GM23338 (cell line): ENCODE results near the gene POLA2. TPM values are rescaled to one million over a fixed set of nuclear protein-coding genes. Genes with fewer than 3 reads are reported as not detected.

Experiments
- ATAC-seq: fragments of 200-7000 bp; cut with Tn5 transposase; 3 replicates; pipeline ENCODE4 v1.9.1; 2020
- DNase-seq: peaks from one replicate; pipeline ENCODE4 v3.0.0-alpha.2; 2015; ENCODE audit warnings: low spot score
- H2AFZ ChIP-seq: fragments of 200-600 bp; sonication (generic); 2 replicates; pipeline ENCODE4 v1.8.0; 2016; ENCODE audit warnings: antibody characterized with exemption, mild to moderate bottlenecking, moderate library complexity
- H3F3A ChIP-seq: fragments of 200-600 bp; sonication (generic); replicated peaks from 2 replicates; pipeline ENCODE4 v1.8.0; 2017; ENCODE audit warnings: antibody characterized with exemption, mixed run types, low read depth
- H3K27ac ChIP-seq: fragments of 200-600 bp; sonication (generic); 2 replicates; pipeline ENCODE4 v1.6.1; 2016; ENCODE audit warnings: low read depth
- H3K27me3 ChIP-seq: fragments of 200-600 bp; sonication (generic); 2 replicates; pipeline ENCODE4 v1.8.0; 2016; ENCODE audit warnings: mild to moderate bottlenecking, mixed run types, moderate library complexity; ENCODE audit not compliant: insufficient read depth
- H3K36me3 ChIP-seq: fragments of 200-600 bp; sonication (generic); 2 replicates; pipeline ENCODE4 v1.8.0; 2016; ENCODE audit warnings: mild to moderate bottlenecking; ENCODE audit not compliant: insufficient read depth
- H3K4me1 ChIP-seq: fragments of 200-600 bp; sonication (generic); 2 replicates; pipeline ENCODE4 v1.8.0; 2016; ENCODE audit warnings: mild to moderate bottlenecking, moderate library complexity; ENCODE audit not compliant: insufficient read depth
- H3K4me2 ChIP-seq: fragments of 200-600 bp; sonication (generic); 2 replicates; pipeline ENCODE4 v1.7.1; 2017; ENCODE audit warnings: mixed run types
- H3K4me3 ChIP-seq: fragments of 200-600 bp; sonication (generic); 2 replicates; pipeline ENCODE4 v1.6.1; 2016; ENCODE audit warnings: mixed run types
- H3K79me2 ChIP-seq: fragments of 200-600 bp; sonication (generic); replicated peaks from 2 replicates; pipeline ENCODE4 v1.8.0; 2017; ENCODE audit warnings: mild to moderate bottlenecking; ENCODE audit not compliant: insufficient read depth
- H3K9me2 ChIP-seq: fragments of 200-600 bp; sonication (generic); 2 replicates; pipeline ENCODE4 v1.8.0; 2017; ENCODE audit not compliant: insufficient read depth
- H4K20me1 ChIP-seq: fragments of 200-600 bp; sonication (generic); replicated peaks from 2 replicates; pipeline ENCODE4 v1.8.0; 2017; ENCODE audit warnings: mild to moderate bottlenecking; ENCODE audit not compliant: insufficient read depth
- H3K27ac Mint-ChIP-seq: 2 replicates; pipeline ENCODE4 v1.8.0; 2020; ENCODE audit warnings: inconsistent platforms, mild to moderate bottlenecking, moderate library complexity, mixed read lengths
- H3K27me3 Mint-ChIP-seq: 3 replicates; pipeline ENCODE4 v1.8.0; 2022; ENCODE audit warnings: low read depth, mild to moderate bottlenecking, moderate library complexity, mixed read lengths, inconsistent platforms; ENCODE audit not compliant: insufficient read depth, poor library complexity
- H3K36me3 Mint-ChIP-seq: 3 replicates; pipeline ENCODE4 v1.8.0; 2021; ENCODE audit warnings: low read depth, mild to moderate bottlenecking, inconsistent platforms, moderate library complexity, mixed read lengths
- H3K4me1 Mint-ChIP-seq: 3 replicates; pipeline ENCODE4 v1.8.0; 2020; ENCODE audit warnings: mild to moderate bottlenecking, inconsistent platforms, mixed read lengths
- H3K4me3 Mint-ChIP-seq: 3 replicates; pipeline ENCODE4 v1.8.0; 2021; ENCODE audit warnings: moderate library complexity, mild to moderate bottlenecking, inconsistent platforms, mixed read lengths
- H3K9me3 Mint-ChIP-seq: 3 replicates; pipeline ENCODE4 v1.8.0; 2020; ENCODE audit warnings: moderate library complexity, mild to moderate bottlenecking, inconsistent platforms, mixed read lengths
- CREB1 ChIP-seq: fragments of 250-450 bp; sonication (Bioruptor Pico); IDR thresholded peaks from 2 replicates; pipeline ENCODE4 v1.5.0; 2020; ENCODE audit warnings: low read depth, mild to moderate bottlenecking, moderate library complexity
- CTCF ChIP-seq, 2 experiments: fragments of 200-600 bp in 1 of 2; sonication (generic) in 1 of 2; conservative IDR thresholded peaks; 2 replicates each; pipeline versions ENCODE4 v1.5.1 to v1.6.1; 2016 to 2017; ENCODE audit warnings: antibody characterized with exemption in 2 of 2, low read depth in 2 of 2, mild to moderate bottlenecking in 2 of 2, moderate library complexity in 1 of 2
- ETS1 ChIP-seq: IDR thresholded peaks from 2 replicates; pipeline ENCODE4 v1.6.1; 2016; ENCODE audit warnings: antibody characterized with exemption
- EZH2 ChIP-seq: fragments of 200-600 bp; sonication (generic); IDR thresholded peaks from one replicate; pipeline ENCODE4 v1.8.0; 2017; ENCODE audit warnings: antibody characterized with exemption, mild to moderate bottlenecking, low read depth; ENCODE audit not compliant: unreplicated experiment
- NANOG ChIP-seq: IDR thresholded peaks from 2 replicates; pipeline ENCODE4 v1.6.1; 2016; ENCODE audit warnings: antibody characterized with exemption, borderline replicate concordance
- POLR2AphosphoS5 ChIP-seq: IDR thresholded peaks from 2 replicates; pipeline ENCODE4 v1.6.1; 2016; ENCODE audit warnings: antibody characterized with exemption, low read depth
- REST ChIP-seq: IDR thresholded peaks from one replicate; pipeline ENCODE4 v1.6.1; 2018; ENCODE audit warnings: antibody characterized with exemption; ENCODE audit not compliant: unreplicated experiment
- STAT1 ChIP-seq: IDR thresholded peaks from one replicate; pipeline ENCODE4 v1.6.1; 2016; ENCODE audit warnings: antibody characterized with exemption; ENCODE audit not compliant: unreplicated experiment
- ZNF114 ChIP-seq: fragments of 250-450 bp; sonication (Bioruptor Pico); IDR thresholded peaks from 2 replicates; pipeline ENCODE4 v1.5.0; 2020; ENCODE audit warnings: mild to moderate bottlenecking, moderate library complexity
- polyA plus RNA-seq: library from polyadenylated mRNA; unstranded; fragments of >200 nt; fragmentation: Nextera tagmentation; extraction: Ambion mirVana; gene quantifications from 2 replicates; pipeline ENCODE4 v1.2.1, GENCODE V29; 2016
- total RNA-seq: library from RNA; depleted of rRNA; stranded (reverse); fragments of >200 nt; shearing (Covaris generic); gene quantifications from 2 replicates; pipeline ENCODE4 v1.2.3, GENCODE V29; 2014

The POLA2 gene
- total and polyA plus RNA-seq, 2 experiments from 2014 or later, result 22.5 to 30.4 TPM

GRCh38 chr11:65216830-65217229 is 44.9 kb upstream of the POLA2 start (continued):
- TF ChIP-seq NANOG (no peak), CTCF (conservative IDR thresholded peaks at IDR 0.05; ENCODE audit: low read depth in 2 of 2) (no peak)

GRCh38 chr11:65217441-65218423 is 44.0 kb upstream of the POLA2 start:
- no peak overlapping the region for H3K4me2 ChIP-seq
- no peak overlapping the region for H2AFZ ChIP-seq
- no peaks in the 10 kb centered on the region for H3K36me3 ChIP-seq
- peaks cover 12% of the 10 kb centered on the region for H3K36me3 Mint-ChIP-seq
- H3K27me3 ChIP-seq, result no peaks in the 10 kb centered on the region
- H3K4me3 ChIP-seq, result no peak overlapping the region
- H3K27ac ChIP-seq, result no peak overlapping the region
- H3K4me1 Mint-ChIP-seq, result peaks cover 42% of the 10 kb centered on the region
- no peak overlapping the region for H3K4me3 Mint-ChIP-seq
- DNase-seq (no peak), ATAC-seq (no peak)
- no peaks in the 10 kb centered on the region for H3K9me2 ChIP-seq
- H3K4me1 ChIP-seq, result peaks cover 23% of the 10 kb centered on the region
- peaks cover 20% of the 10 kb centered on the region for H3F3A ChIP-seq
- no peaks in the 10 kb centered on the region for H4K20me1 ChIP-seq
- no peak overlapping the region for H3K27ac Mint-ChIP-seq
- no peaks in the 10 kb centered on the region for H3K9me3 Mint-ChIP-seq
- TF ChIP-seq CTCF (conservative IDR thresholded peaks at IDR 0.05; ENCODE audit: low read depth in 2 of 2) (peak; percentile 23 to 69; a peak in 2 of 4 replicates), CREB1 (CRISPR knock-in tag) (no peak)
- peaks cover 17% of the 10 kb centered on the region for H3K27me3 Mint-ChIP-seq
- H3K79me2 ChIP-seq, result no peaks in the 10 kb centered on the region

GRCh38 chr11:65218446-65218845 is 43.3 kb upstream of the POLA2 start:
- no peak overlapping the region for H3K4me3 ChIP-seq
- DNase-seq (no peak), ATAC-seq (no peak)
- peaks cover 35% of the 10 kb centered on the region for H3K4me1 Mint-ChIP-seq
- H3K79me2 ChIP-seq, result no peaks in the 10 kb centered on the region
- H3K27ac Mint-ChIP-seq, result no peak overlapping the region
- no peak overlapping the region for H2AFZ ChIP-seq
- H4K20me1 ChIP-seq, result no peaks in the 10 kb centered on the region
- no peaks in the 10 kb centered on the region for H3K9me2 ChIP-seq
- peaks cover 17% of the 10 kb centered on the region for H3K36me3 Mint-ChIP-seq
- H3K27me3 ChIP-seq, result no peaks in the 10 kb centered on the region
- no peak overlapping the region for H3K4me3 Mint-ChIP-seq
- H3K27ac ChIP-seq, result no peak overlapping the region
- peaks cover 19% of the 10 kb centered on the region for H3K4me1 ChIP-seq
- peaks cover 17% of the 10 kb centered on the region for H3F3A ChIP-seq
- no peaks in the 10 kb centered on the region for H3K36me3 ChIP-seq
- H3K4me2 ChIP-seq, result no peak overlapping the region
- H3K27me3 Mint-ChIP-seq, result peaks cover 14% of the 10 kb centered on the region
- H3K9me3 Mint-ChIP-seq, result no peaks in the 10 kb centered on the region
- TF ChIP-seq REST (no peak), CREB1 (CRISPR knock-in tag) (no peak), NANOG (no peak), ETS1 (no peak), CTCF (conservative IDR thresholded peaks at IDR 0.05; ENCODE audit: low read depth in 2 of 2) (no peak), STAT1 (no peak), POLR2AphosphoS5 (no peak), ZNF114 (CRISPR knock-in tag) (no peak), EZH2 (no peak)
